HG03139 (cell line): ENCODE results near the gene GRAP2.
"Not testable (repeated sequence)": the region's sequence is repeated elsewhere in the genome, so short reads cannot be mapped to it uniquely, and the experiment has no call there.

Experiments
- ATAC-seq: cut with Tn5 transposase; IDR thresholded peaks from one replicate; pipeline ENCODE4 v1.9.1; 2021; ENCODE audit not compliant: unreplicated experiment

Gene GRAP2

GRCh38 chr22:39900306-39901227, at the start of gene GRAP2:
TSS of gene GRAP2 (plus strand) at chr22:39901084. CDS start at chr22:39947107, 46,023 bp downstream.
- ATAC-seq = peak; percentile 52

DNA sequence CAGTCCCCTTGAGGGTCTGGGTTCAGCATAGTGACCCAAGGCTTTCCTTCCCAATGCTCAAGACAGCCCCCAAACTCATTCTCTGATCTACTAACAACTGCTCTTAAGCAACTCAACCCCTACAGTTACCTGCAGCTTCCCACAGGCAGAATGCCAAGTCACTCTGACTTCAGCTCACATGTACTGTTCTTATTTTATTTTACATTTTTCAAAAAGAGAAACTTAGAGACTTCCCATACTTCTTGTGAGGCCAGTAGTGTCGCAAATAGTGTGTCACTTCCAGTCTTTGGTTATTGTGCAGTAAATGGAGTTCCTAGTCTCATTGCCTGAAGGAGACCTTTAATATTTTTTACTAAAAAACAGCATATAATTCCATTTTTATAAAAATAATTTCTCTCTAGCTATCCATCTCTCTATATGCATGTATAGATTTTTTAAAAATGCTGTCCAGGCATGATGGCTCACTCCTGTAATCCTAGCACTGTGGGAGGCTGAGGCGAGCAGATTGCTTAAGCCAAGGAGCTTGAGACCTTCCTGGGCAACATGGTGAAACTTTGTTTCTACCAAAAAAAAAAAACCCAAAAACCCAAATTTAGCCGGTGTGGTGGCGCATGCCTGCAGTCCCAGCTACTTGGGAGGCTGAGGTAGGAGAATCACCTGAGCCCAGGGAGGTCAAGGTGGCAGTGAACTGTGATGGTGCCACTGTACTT, 49.1 kb upstream of the GRAP2 start:
- no peak for ATAC-seq

DNA sequence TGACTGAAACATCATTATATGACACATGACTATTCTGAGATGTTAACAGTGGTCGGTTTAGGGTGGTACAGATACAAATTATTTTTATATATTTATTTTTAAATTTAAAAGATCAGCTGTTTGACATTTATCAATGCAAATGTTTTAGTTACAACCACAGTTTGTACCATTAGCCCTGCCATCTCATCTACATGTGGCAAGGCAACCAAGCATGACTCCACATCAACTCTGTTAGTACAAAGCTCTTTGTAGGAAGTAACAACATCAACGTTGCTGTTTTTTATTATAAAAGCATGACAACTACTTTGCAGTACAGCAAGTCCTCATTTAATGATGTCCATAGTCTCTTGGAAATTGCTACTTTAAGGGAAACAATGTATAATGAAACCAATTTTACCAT, 48.1 kb upstream of the GRAP2 start:
- no peak for ATAC-seq

GRCh38 chr22:39856588-39856987, 44.3 kb upstream of the GRAP2 start:
- ATAC-seq = no peak

DNA sequence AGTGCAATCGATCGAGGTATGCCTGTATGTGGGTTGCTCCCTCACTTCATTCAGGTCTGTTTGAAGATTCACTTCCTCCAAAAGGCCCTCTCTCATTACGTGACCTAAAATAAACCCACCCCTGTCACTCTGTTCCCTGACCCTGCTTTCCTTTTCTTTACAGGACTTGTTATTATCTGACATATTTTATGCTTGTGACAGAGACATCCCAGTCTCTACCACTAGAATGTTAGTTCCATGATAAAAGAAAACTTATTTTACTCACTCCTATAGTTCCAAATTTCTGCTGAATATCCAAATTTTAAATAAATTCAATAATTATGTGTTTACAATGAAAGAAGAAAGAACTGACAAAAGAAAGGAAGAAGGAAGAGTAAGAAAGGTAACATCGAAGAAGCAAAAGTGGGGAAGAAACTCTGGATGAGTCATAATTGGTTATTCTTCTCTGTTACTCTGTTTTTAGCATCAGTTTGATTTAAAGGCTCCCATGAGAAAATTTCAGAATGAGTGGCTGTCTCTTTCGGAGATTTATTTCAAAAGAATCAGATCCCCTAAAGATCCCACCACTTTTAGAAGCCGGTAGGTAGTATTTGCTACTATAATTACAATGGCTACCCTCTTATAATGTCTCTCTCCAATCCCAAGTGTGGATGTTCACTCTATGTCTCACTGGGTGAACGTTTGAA, 40.8 kb upstream of the GRAP2 start:
- no peak for ATAC-seq

DNA sequence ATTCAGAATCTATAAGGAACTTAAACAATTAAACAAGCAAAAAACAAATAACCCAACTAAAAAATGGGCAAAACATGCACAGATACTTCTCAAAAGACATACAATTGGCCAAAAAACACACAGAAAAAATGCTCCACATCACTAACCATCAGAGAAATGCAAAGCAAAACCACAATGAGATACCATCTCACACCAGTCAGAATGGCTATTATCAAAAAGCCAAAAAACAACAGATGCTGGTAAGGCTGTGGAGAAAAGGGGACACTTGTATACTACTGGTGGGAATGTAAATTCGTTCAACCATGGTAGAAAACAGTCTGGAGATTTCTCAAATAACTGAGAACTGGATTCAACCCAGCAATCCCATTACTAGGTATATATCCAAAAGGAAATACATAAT, 32.1 kb upstream of the GRAP2 start:
- ATAC-seq = no peak

DNA sequence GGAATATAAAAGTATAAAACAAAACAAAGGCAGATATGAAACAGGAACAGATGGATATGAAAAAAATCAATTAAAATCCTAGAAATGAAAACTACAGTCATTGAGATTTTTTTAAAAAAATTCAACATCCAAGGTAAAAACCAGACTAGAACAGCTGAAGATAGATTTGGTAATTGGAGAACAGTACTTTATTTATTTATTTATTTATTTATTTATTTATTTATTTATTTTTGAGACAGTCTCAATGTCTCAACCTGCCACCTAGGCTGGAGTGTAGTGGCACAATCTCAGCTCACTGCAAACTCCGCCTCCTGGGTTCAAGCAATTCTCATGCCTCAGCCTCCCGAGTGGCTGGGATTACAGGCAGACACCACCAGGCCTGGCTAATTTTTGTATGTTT, 31.1 kb upstream of the GRAP2 start:
- ATAC-seq = not testable (repeated sequence)

- ATAC-seq = no peak
Measured at GRCh38 chr22:39871008-39871798, 29.7 kb upstream of the GRAP2 start.

DNA sequence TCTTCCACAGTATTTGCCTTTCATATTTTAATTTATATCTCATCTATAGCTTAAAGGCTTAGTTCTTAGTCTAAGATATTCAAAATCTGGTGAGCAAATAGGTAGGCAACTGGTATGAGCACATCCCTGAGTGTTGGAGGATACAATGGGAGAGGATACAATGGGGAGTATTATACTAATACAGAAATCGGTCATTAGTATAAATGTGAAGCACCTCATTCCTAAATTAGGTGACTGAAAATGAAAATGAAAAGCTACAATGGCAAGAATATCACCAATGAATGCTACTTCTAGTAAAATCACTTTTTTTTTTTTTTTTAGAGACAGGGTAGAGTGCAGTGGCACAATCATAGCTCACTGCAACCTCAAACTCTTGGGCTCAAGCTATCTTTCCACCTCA, 28.3 kb upstream of the GRAP2 start:
- ATAC-seq = no peak

DNA sequence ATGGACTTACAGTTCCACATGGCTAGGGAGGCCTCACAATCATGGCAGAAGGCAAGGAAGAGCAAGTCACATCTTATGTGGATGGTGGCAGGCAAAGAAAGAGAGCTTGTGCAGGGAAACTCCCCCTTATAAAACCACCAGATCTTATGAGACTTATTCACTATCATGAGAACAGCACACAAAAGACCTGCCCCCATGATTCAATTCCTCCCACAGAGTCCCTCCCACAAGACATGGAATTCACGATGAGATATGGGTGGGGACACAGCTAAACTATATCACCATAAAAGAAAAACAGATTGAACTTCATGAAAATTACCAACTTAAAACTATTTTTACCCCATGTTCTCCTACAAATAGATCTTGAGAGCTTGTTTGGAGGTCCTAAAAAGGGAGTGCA, 26.9 kb upstream of the GRAP2 start:
- ATAC-seq = no peak

GRCh38 chr22:39875176-39875885, 25.6 kb upstream of the GRAP2 start:
- not testable (repeated sequence) for ATAC-seq

DNA sequence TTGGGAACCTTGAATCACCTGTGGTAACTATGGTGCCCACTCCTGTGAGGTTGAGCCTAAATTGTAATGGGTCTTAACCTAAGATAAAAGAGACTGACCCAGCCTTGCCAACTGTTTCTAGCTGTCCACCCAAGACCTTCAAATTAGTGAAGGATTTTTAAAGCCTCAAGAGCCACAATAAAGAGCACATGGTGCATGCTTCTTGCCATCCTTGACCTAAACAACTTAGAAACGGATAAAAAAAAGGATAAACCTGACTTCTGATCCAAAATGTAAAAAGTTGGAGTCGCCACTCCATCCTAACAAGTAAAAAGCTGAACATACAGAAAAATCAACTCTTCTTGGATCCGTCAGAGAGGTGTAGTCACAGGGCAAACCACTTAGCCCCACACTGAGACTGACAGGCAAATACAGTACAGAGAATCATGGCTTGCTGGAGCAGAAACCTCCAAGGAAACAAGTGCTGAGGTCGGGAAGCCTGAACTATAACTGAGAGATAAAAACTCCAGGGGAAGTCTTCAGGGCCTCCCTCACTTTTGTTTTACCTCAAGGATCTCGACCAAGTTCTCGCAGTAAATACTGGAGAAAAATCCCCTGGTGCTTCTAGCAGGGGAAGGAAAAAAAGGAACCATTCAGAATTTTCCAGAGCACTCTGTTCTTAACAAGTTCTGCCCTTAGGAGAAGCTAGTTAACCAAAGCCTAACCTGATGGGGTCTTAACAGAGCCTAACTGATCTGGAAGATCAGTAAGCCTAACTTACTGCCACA, 23.6 kb upstream of the GRAP2 start:
- ATAC-seq = no peak

DNA sequence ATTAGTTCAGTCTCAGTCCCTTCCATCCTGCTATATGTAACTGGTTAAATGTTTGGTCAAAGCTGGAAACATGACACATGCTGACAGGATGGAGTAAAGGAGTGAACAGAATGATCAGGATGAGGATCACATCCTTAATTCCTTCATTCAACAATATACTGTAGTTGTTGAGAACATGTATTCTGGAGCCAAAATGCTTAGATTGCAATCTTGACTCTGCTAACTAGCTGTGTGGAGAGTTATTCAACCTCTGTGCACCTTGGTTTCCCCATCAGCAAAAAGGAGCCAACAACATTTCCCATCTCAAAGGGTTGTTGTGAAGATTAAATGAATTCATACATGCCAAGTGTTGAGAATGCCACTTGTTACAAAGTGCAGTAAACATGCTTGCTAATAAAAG, 20.2 kb upstream of the GRAP2 start:
- no peak for ATAC-seq

- no peak for ATAC-seq
Measured at GRCh38 chr22:39883057-39883456, 17.8 kb upstream of the GRAP2 start.

DNA sequence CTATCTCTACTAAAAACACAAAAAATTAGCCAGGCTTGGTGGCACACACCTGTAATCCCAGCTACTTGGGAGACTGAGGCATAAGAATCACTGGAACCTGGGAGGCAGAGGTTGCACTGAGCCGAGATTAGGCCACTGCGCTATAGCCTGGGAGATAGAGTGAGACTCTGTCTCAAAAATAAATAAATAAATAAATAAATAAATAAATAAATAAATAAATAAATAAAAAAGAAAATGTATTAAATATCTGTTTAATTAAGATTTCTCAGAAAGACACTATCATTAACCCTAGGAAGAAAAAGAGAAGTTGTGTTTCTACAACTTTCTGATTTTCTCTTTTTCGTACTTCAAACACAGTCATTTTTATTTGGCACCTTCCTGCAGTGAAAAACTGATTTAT, 11.0 kb upstream of the GRAP2 start:
- ATAC-seq = not testable (repeated sequence)

- no peak for ATAC-seq
Measured at GRCh38 chr22:39893526-39893925, 7.4 kb upstream of the GRAP2 start, which contains the start of gene ENTHD1. TSS of gene ENTHD1 (minus strand) at chr22:39893760. CDS start at chr22:39887748, 6,012 bp downstream.

DNA sequence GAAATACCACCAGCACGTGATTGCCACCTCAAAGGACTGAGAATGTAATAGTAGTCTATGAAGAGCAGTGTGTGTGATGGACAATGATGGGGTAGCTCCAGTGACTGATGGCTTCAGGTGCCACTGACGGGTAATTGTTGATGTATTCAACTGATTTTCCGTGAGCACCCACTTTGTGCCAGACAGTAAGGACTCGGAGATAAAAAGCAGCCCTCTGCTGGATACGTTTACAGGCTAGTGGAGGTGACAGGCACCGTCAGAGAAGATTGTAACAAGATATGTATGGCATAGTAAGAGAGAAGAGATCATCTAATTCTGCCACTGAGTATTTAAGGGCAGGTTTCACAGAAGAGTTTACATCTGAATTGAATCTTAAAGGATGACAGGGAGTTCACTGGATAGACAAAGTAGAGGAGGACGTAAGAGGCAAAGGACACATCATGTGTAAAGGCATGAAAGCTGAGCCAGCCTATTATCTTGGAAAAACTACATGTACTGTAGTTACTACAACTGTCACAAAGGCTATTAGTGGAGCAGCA, 6.3 kb upstream of the GRAP2 start:
- no peak for ATAC-seq

GRCh38 chr22:39895682-39896081, 5.2 kb upstream of the GRAP2 start:
- no peak for ATAC-seq
